ENCODE results near the gene SLC2A4RG. TPM values are rescaled to one million over a fixed set of nuclear protein-coding genes. Genes with fewer than 3 reads are reported as not detected.
"Not testable (repeated sequence)": the region's sequence is repeated elsewhere in the genome, so short reads cannot be mapped to it uniquely, and the experiment has no call there.

Gene SLC2A4RG
- polyA plus RNA-seq, 1 donor from 2014 or later = 2.0 TPM

DNA sequence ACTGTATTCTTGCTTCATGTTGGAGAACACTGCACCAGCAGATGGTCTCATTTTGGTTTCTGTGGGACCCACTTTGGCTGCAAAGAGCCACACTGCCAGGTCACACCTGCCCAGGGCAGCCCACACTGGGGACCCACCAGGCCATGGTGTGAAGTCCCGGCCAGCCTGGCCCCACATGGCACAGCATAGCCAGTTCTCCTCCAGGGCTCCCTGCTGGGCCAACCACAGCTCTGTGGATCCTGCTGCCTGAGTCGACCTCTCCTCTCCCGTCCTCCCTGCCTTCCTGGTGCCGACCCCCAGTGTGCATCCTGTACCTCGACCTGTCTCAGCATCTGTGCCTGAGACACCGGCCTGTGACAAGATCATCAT lies 34.8 kb upstream of the SLC2A4RG start:
- H3K27me3 Mint-ChIP-seq = no peaks in the 10 kb centered on the region
- H3K4me3 Mint-ChIP-seq = no peak overlapping the region
- no peaks in the 10 kb centered on the region for H3K36me3 Mint-ChIP-seq
- H3K4me1 Mint-ChIP-seq = peaks cover 7 to 21% (median 9%) of the 10 kb centered on the region in 3 donors
- H3K9me3 Mint-ChIP-seq = no peaks in the 10 kb centered on the region
- no peak overlapping the region for H3K27ac Mint-ChIP-seq

DNA sequence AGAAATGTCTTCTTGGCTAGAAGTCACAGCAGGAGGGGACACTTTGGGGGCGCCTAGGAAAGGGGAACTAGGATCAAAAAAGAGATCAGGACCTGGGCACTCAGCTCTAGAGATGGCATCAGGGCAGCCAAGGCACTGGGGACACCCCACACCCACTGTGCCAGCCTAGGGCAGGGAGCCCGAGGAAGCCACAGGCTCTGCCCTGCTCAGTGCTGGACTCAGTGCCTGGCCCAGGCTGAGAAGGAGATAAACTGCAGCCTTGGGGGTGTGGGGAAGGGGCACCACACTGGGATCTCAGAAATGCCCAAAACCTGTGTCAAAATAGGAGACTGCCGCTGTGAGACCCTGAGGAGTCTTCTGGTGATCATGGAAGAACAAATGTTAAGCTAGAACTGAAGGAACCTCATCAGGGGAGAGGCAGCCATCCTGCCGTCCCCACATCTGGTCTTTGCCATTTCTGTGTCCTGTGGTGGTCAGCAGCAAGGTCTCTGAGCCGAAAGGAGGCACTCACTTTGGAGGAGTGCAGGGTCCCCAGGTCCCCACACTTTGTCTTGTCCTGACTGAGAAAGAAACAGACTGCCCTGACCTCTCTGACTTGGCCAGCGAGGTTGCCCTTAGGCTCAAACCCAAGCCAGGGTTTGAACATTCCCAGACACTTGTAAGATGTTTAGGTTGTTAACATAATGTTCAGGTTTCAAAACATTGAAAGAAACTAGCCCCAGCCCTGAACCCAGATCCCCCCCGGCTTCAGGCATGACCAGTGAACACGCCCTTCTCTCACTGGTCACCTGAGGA lies 34.1 kb upstream of the SLC2A4RG start:
- Mint-ChIP-seq H3K4me3 (peak overlapping the region; percentile 30 to 60 (median 47)), H3K36me3 (peaks cover under 1% of the 10 kb centered on the region), H3K9me3 (no peaks in the 10 kb centered on the region), H3K27me3 (no peaks in the 10 kb centered on the region), H3K4me1 (peaks cover 10 to 23% (median 12%) of the 10 kb centered on the region in 3 donors), H3K27ac (peak overlapping the region; percentile 65 to 78 (median 73))

DNA sequence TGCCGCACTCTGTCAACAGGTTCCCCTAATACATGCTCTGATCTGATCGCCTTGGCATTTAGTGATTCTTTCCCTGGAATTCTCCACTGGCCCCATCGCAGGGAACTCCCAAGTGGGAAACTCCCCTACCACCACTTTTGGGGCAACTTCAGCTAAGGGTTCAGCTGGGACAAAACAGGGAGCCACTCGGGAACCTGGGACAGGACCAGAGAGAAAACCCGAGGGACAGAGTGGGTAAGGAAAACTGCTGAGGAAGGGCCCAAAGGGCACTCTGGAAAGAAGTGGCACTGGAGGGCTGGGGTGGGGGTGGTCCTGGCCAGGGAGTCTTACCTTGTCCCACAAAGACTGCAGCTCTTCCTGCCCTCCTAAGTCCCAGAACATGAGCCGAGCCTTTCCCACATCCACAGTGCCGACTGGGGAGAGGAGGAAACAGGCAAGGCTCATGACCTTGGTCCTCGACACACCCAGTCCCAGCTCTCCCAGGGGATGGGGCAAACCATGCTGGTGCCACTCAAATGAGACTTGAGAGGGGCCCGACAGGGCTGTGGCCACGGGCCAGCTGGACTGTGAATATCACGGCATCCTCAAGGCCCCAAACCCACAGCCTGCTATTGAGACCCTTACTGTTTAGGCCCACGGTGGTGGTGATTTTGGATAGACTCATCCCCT lies 33.4 kb upstream of the SLC2A4RG start:
- no peaks in the 10 kb centered on the region for H3K27me3 Mint-ChIP-seq
- peaks cover 15 to 30% (median 16%) of the 10 kb centered on the region in 3 donors for H3K4me1 Mint-ChIP-seq
- peak overlapping the region; percentile 85 to 92 (median 87) for H3K4me3 Mint-ChIP-seq
- peaks cover 2% of the 10 kb centered on the region for H3K36me3 Mint-ChIP-seq
- H3K9me3 Mint-ChIP-seq = no peaks in the 10 kb centered on the region
- peak overlapping the region; percentile 78 to 95 (median 92) for H3K27ac Mint-ChIP-seq

DNA sequence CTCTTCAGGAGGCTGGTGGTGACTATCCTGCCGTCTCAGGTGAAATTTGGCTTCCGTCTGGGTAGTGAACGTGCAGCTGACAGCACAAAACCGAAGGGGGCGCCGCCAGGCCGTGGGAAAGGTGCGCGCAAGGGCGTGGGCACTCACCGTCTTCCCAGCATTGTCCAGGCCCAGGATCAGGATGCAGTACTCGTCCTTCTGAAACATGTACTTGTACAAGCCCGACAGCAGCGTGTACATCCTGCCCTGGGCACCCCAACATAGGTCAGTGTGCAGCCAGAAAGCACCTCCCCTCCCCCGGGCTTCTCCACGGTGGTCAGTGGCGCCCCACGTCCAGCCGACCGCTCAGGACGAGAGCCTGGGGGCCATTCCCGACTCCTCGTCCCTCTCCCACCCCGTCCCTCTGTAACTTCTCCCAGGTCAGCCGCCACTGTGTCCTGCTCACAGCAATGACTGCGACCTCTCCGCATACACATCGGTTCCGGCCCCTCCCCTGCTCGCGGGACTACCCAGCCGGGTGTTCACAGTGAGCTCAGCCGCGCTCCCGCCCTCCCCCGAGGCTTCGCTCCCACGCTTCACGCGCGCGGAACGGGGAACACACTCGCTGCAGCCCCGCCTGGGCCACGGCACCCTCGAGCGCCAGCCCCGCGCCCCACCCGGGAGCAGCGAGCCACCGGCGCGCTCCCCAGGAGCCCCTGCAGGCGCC lies 32.6 kb upstream of the SLC2A4RG start:
- H3K27me3 Mint-ChIP-seq = no peaks in the 10 kb centered on the region
- H3K4me1 Mint-ChIP-seq = peaks cover 17 to 31% (median 19%) of the 10 kb centered on the region in 3 donors
- peaks cover 3% of the 10 kb centered on the region for H3K36me3 Mint-ChIP-seq
- H3K27ac Mint-ChIP-seq = peak overlapping the region; percentile 78 to 95 (median 92)
- no peaks in the 10 kb centered on the region for H3K9me3 Mint-ChIP-seq
- peak overlapping the region; percentile 85 to 92 (median 87) for H3K4me3 Mint-ChIP-seq

DNA sequence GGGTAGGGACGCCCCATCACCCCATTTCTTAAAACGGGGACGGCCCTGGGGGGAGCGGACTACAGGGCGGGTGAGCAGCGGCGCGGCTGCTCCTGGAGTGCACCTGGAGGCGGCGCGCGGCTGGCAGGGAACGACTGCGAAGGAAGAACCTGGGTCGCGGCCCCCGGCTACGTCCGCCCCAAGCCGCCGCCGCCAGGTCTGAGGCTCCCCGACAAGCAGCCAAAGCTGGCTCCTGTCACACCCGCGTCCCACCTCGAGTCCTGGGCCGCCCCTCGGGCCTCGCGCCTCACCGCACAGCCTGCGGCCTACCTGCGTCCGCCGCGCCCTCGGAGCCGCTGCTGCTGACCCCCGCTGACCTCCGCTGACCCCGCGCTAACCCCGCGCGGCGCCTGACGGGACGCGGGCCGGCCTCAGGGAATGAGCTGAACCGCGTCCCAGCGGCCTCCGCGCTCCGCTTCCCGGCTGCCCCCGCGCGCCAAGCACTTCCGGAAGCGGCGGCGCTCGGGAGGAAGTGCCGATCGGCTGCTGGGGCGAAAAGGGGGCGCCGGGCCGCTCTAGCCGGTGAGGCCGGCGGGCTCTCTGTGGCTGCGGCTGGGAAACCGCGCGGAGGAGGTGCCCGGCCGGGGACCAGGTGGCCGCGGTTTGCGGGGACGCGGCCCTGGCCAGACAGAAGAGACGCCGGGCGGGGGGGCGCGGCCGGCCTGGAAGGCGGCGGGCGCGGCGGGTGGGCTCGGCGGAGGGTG lies 31.8 kb upstream of the SLC2A4RG start, which contains the start of the genes ARFRP1 and ZGPAT:
TSS of gene ARFRP1 (minus strand) at position 419 of the 743 bp plus-strand sequence. CDS start 885 bp downstream, outside the sequence.
TSS of gene ZGPAT (plus strand) at position 482 of the 743 bp plus-strand sequence. CDS start 542 bp downstream, outside the sequence.
- H3K9me3 Mint-ChIP-seq = peaks cover 0 to 3% (median 1%) of the 10 kb centered on the region in 3 donors
- H3K27ac Mint-ChIP-seq = peak within 1 kb of the TSS; percentile 78 to 95 (median 92)
- H3K4me1 Mint-ChIP-seq = peaks cover 21 to 31% (median 23%) of the 10 kb centered on the region in 3 donors
- peak within 1 kb of the TSS; percentile 85 to 92 (median 90) for H3K4me3 Mint-ChIP-seq
- H3K36me3 Mint-ChIP-seq = peaks cover 7% of the 10 kb centered on the region
- H3K27me3 Mint-ChIP-seq = no peaks in the 10 kb centered on the region

DNA sequence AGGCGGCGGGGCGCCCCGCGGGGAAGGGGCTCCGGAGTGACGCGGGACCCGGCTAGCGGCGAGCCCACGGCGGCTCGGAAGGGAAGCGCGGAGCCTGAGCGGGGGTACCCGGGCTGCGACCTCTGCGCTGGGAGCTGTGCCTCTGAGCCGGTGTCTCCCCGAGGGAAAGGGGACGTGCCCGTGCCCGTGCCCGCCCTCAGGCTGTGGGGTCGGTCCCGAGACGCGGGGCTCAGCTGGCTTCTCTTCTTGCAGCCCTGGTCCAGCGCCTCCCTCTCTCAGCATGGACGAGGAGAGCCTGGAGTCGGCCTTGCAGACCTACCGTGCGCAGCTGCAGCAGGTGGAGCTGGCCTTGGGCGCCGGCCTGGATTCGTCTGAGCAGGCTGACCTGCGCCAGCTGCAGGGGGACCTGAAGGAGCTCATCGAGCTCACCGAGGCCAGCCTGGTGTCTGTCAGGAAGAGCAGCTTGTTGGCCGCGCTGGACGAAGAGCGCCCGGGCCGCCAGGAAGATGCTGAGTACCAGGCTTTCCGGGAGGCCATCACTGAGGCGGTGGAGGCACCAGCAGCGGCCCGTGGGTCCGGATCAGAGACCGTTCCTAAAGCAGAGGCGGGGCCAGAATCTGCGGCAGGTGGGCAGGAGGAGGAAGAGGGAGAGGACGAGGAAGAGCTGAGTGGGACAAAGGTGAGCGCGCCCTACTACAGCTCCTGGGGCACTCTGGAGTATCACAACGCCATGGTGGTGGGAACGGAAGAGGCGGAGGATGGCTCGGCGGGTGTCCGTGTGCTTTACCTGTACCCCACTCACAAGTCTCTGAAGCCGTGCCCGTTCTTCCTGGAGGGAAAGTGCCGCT lies 31.1 kb upstream of the SLC2A4RG start:
- Mint-ChIP-seq H3K36me3 (peaks cover 7% of the 10 kb centered on the region), H3K27ac (peak overlapping the region in 1 of 3 donors; percentile 59), H3K27me3 (no peaks in the 10 kb centered on the region), H3K4me3 (peak overlapping the region; percentile 78 to 92 (median 87)), H3K4me1 (peaks cover 21 to 31% (median 23%) of the 10 kb centered on the region in 3 donors), H3K9me3 (peaks cover 0 to 3% (median 1%) of the 10 kb centered on the region in 3 donors)

DNA sequence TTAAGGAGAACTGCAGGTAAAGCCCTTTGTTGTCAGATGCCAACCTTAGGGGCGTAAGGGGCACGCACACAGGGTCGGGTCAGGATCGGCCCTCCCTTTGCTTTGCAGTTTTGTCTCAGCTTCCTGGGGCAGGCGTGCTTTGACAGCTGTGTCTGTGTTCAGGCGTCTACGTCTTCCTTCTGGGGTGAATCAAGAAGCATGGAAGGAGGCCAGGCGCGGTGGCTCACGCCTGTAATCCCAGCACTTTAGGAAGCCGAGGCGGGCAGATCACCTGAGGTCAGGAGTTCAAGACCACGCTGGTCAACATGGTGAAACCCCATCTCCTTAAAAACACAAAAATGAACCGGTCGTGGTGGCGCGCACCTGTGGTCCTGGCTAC lies 30.4 kb upstream of the SLC2A4RG start:
- peaks cover 21 to 31% (median 23%) of the 10 kb centered on the region in 3 donors for H3K4me1 Mint-ChIP-seq
- H3K36me3 Mint-ChIP-seq = peaks cover 9% of the 10 kb centered on the region
- peak overlapping the region; percentile 78 to 92 (median 87) for H3K4me3 Mint-ChIP-seq
- H3K9me3 Mint-ChIP-seq = peaks cover 0 to 3% (median 1%) of the 10 kb centered on the region in 3 donors
- H3K27me3 Mint-ChIP-seq = no peaks in the 10 kb centered on the region
- no peak overlapping the region for H3K27ac Mint-ChIP-seq

DNA sequence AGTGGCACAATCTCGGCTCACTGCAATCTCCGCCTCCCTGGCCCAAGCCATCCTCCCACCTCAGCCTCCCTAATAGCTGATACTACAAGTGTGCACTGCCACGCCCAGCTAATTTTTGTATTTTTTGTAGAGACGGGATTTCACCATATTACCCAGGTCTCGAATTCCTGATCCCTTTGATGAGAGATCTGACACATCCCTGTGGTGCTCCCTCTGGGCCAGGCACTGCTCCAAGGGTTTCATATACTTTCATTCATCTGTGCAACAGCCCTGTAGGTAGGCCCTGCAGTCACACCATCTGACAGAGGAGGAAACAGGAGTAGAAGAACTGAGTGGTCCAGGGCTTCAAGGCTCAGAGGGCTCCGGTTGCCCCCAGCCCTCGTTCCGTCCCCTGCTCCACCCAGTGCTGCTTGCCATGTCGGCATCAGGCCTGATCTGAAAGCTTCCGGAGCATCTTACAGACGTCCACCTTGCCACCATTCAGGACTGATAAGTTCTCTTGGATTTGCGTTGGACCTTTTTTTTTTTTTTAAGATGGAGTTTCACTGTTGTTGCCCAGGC lies 28.4 kb upstream of the SLC2A4RG start:
- peak overlapping the region in 3 of 4 donors; percentile 25 to 92 (median 73) for H3K4me3 Mint-ChIP-seq
- H3K27ac Mint-ChIP-seq = peak overlapping the region in 2 of 3 donors; percentile 77 to 81
- peaks cover 25 to 33% (median 30%) of the 10 kb centered on the region in 3 donors for H3K4me1 Mint-ChIP-seq
- H3K9me3 Mint-ChIP-seq = peaks cover 0 to 6% (median 3%) of the 10 kb centered on the region in 3 donors
- peaks cover 20% of the 10 kb centered on the region for H3K36me3 Mint-ChIP-seq
- H3K27me3 Mint-ChIP-seq = no peaks in the 10 kb centered on the region

DNA sequence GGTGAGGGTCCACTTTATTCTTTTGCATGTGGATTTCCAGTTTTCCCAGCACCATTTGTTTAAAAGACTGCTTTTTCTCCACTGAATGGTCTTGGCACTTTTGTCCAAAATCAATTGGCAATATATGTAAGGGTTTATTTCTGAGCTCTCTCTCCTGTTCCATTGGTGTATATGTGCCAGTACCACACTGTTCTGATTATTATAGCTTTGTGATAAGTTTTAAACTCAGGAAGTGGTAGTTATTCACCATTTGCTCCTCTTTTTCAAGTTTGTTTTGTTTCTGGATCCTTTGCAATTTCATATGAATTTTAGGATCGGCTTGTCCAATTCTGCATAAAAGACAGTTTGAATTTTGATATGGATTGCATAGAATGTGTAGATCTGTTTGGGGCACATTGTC lies 27.4 kb upstream of the SLC2A4RG start:
- H3K36me3 Mint-ChIP-seq = peaks cover 27% of the 10 kb centered on the region
- H3K4me1 Mint-ChIP-seq = peaks cover 16 to 29% (median 27%) of the 10 kb centered on the region in 3 donors
- peaks cover 0 to 6% (median 3%) of the 10 kb centered on the region in 3 donors for H3K9me3 Mint-ChIP-seq
- H3K27me3 Mint-ChIP-seq = no peaks in the 10 kb centered on the region
- H3K27ac Mint-ChIP-seq = peak overlapping the region in 1 of 3 donors; percentile 20
- peak overlapping the region in 3 of 4 donors; percentile 2 to 63 (median 53) for H3K4me3 Mint-ChIP-seq

DNA sequence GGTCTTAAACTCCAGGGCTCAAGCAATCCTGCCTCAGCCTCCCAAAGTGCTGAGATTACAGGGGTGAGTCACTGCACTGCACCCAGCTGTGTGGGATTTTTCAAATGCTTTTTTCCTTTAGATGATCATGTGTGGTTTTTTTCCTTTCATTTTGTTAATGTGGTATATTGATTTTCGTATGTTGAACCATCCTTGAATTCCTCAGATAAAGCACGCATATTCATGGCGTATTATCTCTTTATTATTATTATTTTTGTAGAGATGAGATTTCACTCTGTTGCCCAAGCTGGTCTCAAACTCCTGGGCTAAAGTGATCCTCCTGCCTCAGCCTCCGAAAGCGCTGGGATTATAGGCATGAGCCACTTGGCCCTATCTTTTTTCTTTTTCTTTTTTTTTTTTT lies 24.7 kb upstream of the SLC2A4RG start:
- H3K4me3 Mint-ChIP-seq = no peak overlapping the region
- peaks cover 36% of the 10 kb centered on the region for H3K36me3 Mint-ChIP-seq
- H3K27me3 Mint-ChIP-seq = no peaks in the 10 kb centered on the region
- peaks cover 0 to 13% (median 3%) of the 10 kb centered on the region in 3 donors for H3K9me3 Mint-ChIP-seq
- H3K4me1 Mint-ChIP-seq = peaks cover 20 to 27% (median 20%) of the 10 kb centered on the region in 3 donors
- no peak overlapping the region for H3K27ac Mint-ChIP-seq

DNA sequence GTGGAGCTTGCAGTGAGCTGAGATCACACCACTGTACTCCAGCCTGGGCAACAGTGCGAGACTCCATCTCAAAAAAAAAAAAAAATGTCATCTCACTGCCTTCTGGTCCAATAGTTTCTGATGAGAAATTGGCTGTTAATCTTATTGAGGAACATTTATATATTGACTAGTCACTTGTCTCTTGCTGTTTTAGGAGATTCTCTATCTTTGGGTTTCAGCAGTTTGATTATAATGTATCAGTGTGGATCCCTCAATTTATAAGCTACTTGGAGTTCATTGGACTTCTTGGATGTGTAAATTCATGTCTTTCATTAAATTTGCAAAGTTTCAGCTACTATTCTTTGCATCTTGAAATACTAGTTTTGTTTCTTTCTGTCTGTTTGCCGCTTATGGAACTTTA lies 20.6 kb upstream of the SLC2A4RG start:
- peaks cover 31% of the 10 kb centered on the region for H3K36me3 Mint-ChIP-seq
- peaks cover 8 to 15% (median 12%) of the 10 kb centered on the region in 3 donors for H3K4me1 Mint-ChIP-seq
- H3K27me3 Mint-ChIP-seq = no peaks in the 10 kb centered on the region
- H3K27ac Mint-ChIP-seq = no peak overlapping the region
- H3K4me3 Mint-ChIP-seq = no peak overlapping the region
- peaks cover 0 to 9% (median 2%) of the 10 kb centered on the region in 3 donors for H3K9me3 Mint-ChIP-seq

DNA sequence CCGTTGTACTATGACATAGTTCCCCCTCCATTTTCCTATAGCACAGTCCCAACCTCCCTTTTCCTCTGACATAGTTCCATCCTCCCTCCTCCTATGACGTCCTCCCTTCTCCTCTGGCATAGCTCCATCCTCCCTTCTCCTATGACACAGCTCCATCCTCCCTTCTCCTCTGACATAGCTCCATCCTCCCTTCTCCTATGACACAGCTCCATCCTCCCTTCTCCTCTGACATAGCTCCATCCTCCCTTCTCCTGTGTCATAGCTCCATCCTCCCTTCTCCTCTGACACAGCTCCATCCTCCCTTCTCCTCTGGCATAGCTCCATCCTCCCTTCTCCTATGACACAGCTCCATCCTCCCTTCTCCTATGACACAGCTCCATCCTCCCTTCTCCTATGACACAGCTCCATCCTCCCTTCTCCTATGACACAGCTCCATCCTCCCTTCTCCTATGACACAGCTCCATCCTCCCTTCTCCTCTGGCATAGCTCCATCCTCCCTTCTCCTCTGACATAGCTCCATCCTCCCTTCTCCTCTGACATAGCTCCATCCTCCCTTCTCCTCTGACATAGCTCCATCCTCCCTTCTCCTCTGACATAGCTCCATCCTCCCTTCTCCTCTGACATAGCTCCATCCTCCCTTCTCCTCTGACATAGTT lies 16.5 kb upstream of the SLC2A4RG start:
- H3K36me3 Mint-ChIP-seq = peaks cover 19% of the 10 kb centered on the region
- H3K4me1 Mint-ChIP-seq = peaks cover 5 to 13% (median 12%) of the 10 kb centered on the region in 3 donors
- not testable (repeated sequence) for H3K4me3 Mint-ChIP-seq, H3K27ac Mint-ChIP-seq, H3K27me3 Mint-ChIP-seq
- peaks cover 2 to 11% (median 8%) of the 10 kb centered on the region in 3 donors for H3K9me3 Mint-ChIP-seq

Data from IgD-negative memory B cell (primary cell).